ENCODE data around the gene ABHD8. TPM values are rescaled to one million over a fixed set of nuclear protein-coding genes. Genes with fewer than 3 reads are reported as not detected.

ABHD8 gene
- total and polyA plus RNA-seq, 2 of the 4 experiments (the other 2 are of a cell fraction), result 3.9 to 10.2 TPM

- no peak overlapping the region for H4K91ac ChIP-seq (ENCODE audit: insufficient read depth, low read depth, low read length)
- no peak for ATAC-seq (ENCODE audit: low read depth)
- peaks cover 0 to 27% of the 10 kb centered on the region in 2 experiments; a peak in 2 of 4 replicates for H3K79me1 ChIP-seq (ENCODE audit: low read depth in 1 of 2, low read length in 2 of 2)
- H4K20me1 ChIP-seq (ENCODE audit: insufficient read depth, low read length), result no peaks in the 10 kb centered on the region
- H3K9me3 ChIP-seq (ENCODE audit: control insufficient read depth, insufficient read depth, low read length), result no peaks in the 10 kb centered on the region
- no peaks in the 10 kb centered on the region for H3K27me3 ChIP-seq (ENCODE audit: control insufficient read depth, insufficient read depth, low read length)
- no peak overlapping the region for H4K8ac ChIP-seq (ENCODE audit: low read depth in 2 of 2, low read length in 2 of 2)
- no peak for DNase-seq
- no peak overlapping the region for H3K23ac ChIP-seq (ENCODE audit: low read depth, low read length)
- dilution Hi-C loops (cut with HindIII; ENCODE audit: low sequenced_read_pairs, unreplicated experiment) (no loop called here), in situ Hi-C loops (cut with MboI; ENCODE audit: low sequenced_read_pairs) (no loop called here), intact Hi-C loops (cut with micrococcal nuclease) (no loop called here)
- BruUV-seq (replicated peaks), result no TSS peak
- H2AK9ac ChIP-seq (replicated peaks; ENCODE audit: low read depth, low read length, poor library complexity), result no peak overlapping the region
- H3K9ac ChIP-seq (ENCODE audit: low read depth, low read length), result no peak overlapping the region
- ChIA-PET CTCF (no interaction called here), POLR2A (ENCODE audit: unreplicated experiment) (no interaction called here)
- H3K9me1 ChIP-seq (ENCODE audit: insufficient read depth, low read length), result peaks cover 5% of the 10 kb centered on the region
- no peak overlapping the region for H2BK120ac ChIP-seq (ENCODE audit: low read depth, low read length)
- no peak overlapping the region for H3K14ac ChIP-seq (replicated peaks; ENCODE audit: low read depth, low read length)
- no peak overlapping the region for H2AK5ac ChIP-seq (ENCODE audit: low read depth, low read length)
- H3K4me2 ChIP-seq (ENCODE audit: low read depth, low read length), result no peak overlapping the region
- H2BK5ac ChIP-seq (ENCODE audit: low read depth, low read length, poor library complexity, severe bottlenecking), result no peak overlapping the region
- 90% methylated on average over 9 of the region's 24 CpGs; no CpG with 5 or more reads in 1 of the 2 experiments for WGBS, 2 experiments (ENCODE audit: extremely low coverage in 2 of 2, insufficient read length in 1 of 2)
- no peak overlapping the region for H3K4ac ChIP-seq (ENCODE audit: low read depth, low read length)
- no peak overlapping the region for H2AFZ ChIP-seq (replicated peaks; ENCODE audit: low read length, poor library complexity)
- H3K4me3 ChIP-seq (ENCODE audit: insufficient read depth, low read depth, low read length), result no peak overlapping the region
- H3K18ac ChIP-seq (ENCODE audit: low read depth, low read length), result no peak overlapping the region
- TF ChIP-seq CEBPB (IDR thresholded peaks at IDR 0.05; ENCODE audit: low read depth, low read length) (no peak), FOS (IDR thresholded peaks at IDR 0.05; ENCODE audit: low read depth, low read length) (no peak), ELK1 (IDR thresholded peaks at IDR 0.05; ENCODE audit: borderline replicate concordance, low read depth, low read length) (no peak), MAZ (IDR thresholded peaks at IDR 0.05; ENCODE audit: borderline replicate concordance, low read depth, low read length) (no peak), MAFK (IDR thresholded peaks at IDR 0.05; ENCODE audit: low read depth, low read length) (no peak), NFE2L2 (IDR thresholded peaks at IDR 0.05; ENCODE audit: low read depth, low read length) (no peak), MXI1 (IDR thresholded peaks at IDR 0.05; ENCODE audit: borderline replicate concordance, low read depth, low read length) (no peak), RAD21 (IDR thresholded peaks at IDR 0.05; ENCODE audit: low read length) (no peak), BHLHE40 (IDR thresholded peaks at IDR 0.05; ENCODE audit: low read depth, low read length) (no peak), POLR2A (IDR thresholded peaks at IDR 0.05; ENCODE audit: low read depth, low read length) (no peak), SMC3 (IDR thresholded peaks at IDR 0.05; ENCODE audit: low read depth, low read length) (no peak)
- H3K4me1 ChIP-seq (ENCODE audit: control insufficient read depth, insufficient read depth, low read length), result 0 out of 2 replicates have a peak, but pooled peaks cover 4% of the 10 kb centered on the region
- no peak overlapping the region for H4K5ac ChIP-seq (ENCODE audit: low read depth, low read length)
- H2BK20ac ChIP-seq (ENCODE audit: low read depth, low read length), result no peak overlapping the region
- H3K36me3 ChIP-seq (ENCODE audit: control insufficient read depth, insufficient read depth, low read length), result peaks cover 6% of the 10 kb centered on the region; the same call in 1 of the 2 replicates
- H3K56ac ChIP-seq (ENCODE audit: extremely low read depth, insufficient read depth, low read length), result no peak overlapping the region
- H2BK15ac ChIP-seq (ENCODE audit: low read depth, low read length), result no peak overlapping the region
- H3K27ac ChIP-seq (ENCODE audit: insufficient read depth, low read length), result no peak overlapping the region
Observed at GRCh38 chr19:17330262-17331044, 27.2 kb upstream of the ABHD8 start.

All from IMR-90 (cell line).